Epithelial cell of proximal tubule (primary cell): ENCODE measurements around the gene C6orf47. TPM values are rescaled to one million over a fixed set of nuclear protein-coding genes. Genes with fewer than 3 reads are reported as not detected.
A peak's percentile ranks its signal among the peaks of the same experiment; 100 is the strongest.

ENCODE experiments used
- DNase-seq: peaks from one replicate; pipeline ENCODE4 v3.0.0-alpha.2; 2011; ENCODE audit warnings: low read depth
- H3K4me3 ChIP-seq: 2 replicates; pipeline ENCODE4 v1.5.1; 2011; ENCODE audit warnings: low read depth, mild to moderate bottlenecking, low read length
- total RNA-seq: library from RNA; depleted of rRNA; stranded (reverse); fragments of >200 nt; gene quantifications from 2 replicates; pipeline ENCODE4 v1.2.3, GENCODE V29; 2015
- TF ChIP-seq, protein P1 (sequence below): conservative IDR thresholded peaks from 2 replicates; pipeline ENCODE4 v1.5.1; 2012; ENCODE audit warnings: low read depth, mild to moderate bottlenecking, low read length

The C6orf47 gene
- total RNA-seq, 1 donor from 2014 or later, result 17.2 TPM

DNA sequence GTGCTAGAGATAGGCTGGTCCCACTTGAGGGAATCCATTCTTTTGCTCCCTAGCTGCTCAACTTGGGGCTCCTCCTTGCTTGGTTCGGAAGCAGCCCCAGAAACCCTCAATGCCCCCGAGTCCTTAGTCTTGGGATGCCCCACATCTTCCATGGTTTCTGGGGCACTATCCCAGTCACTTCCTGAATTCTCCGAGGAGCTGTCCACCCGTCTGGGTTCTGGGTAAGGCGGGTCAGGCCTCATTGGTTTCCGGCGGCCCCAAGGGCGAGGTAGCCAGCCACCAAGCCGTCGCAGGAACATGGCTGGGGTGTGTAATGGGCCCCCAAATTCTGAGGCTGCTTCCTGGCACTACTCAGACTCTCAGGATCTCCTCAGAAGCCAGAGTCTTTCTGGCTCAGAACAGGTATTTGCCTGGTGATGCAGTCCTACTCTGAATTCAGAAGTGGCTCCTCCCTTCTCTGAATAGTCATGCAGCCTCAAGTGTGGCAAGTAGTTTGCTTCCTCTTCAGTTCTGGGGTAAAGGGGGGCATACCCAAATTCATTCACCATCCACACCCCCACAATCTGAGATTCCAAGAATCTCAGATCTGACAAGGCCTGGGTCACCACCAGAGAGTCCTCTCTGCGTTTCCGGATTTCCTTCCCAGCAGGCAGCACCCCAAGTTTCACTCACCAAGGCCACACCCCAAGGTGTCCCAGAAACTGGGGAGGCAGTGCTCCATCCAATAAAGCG lies 763 bp downstream of the C6orf47 start:
- no peak for DNase-seq
- H3K4me3 ChIP-seq, result peak overlapping the region; percentile 85
- TF ChIP-seq, protein P1, sequence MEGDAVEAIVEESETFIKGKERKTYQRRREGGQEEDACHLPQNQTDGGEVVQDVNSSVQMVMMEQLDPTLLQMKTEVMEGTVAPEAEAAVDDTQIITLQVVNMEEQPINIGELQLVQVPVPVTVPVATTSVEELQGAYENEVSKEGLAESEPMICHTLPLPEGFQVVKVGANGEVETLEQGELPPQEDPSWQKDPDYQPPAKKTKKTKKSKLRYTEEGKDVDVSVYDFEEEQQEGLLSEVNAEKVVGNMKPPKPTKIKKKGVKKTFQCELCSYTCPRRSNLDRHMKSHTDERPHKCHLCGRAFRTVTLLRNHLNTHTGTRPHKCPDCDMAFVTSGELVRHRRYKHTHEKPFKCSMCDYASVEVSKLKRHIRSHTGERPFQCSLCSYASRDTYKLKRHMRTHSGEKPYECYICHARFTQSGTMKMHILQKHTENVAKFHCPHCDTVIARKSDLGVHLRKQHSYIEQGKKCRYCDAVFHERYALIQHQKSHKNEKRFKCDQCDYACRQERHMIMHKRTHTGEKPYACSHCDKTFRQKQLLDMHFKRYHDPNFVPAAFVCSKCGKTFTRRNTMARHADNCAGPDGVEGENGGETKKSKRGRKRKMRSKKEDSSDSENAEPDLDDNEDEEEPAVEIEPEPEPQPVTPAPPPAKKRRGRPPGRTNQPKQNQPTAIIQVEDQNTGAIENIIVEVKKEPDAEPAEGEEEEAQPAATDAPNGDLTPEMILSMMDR, result no peak

DNA sequence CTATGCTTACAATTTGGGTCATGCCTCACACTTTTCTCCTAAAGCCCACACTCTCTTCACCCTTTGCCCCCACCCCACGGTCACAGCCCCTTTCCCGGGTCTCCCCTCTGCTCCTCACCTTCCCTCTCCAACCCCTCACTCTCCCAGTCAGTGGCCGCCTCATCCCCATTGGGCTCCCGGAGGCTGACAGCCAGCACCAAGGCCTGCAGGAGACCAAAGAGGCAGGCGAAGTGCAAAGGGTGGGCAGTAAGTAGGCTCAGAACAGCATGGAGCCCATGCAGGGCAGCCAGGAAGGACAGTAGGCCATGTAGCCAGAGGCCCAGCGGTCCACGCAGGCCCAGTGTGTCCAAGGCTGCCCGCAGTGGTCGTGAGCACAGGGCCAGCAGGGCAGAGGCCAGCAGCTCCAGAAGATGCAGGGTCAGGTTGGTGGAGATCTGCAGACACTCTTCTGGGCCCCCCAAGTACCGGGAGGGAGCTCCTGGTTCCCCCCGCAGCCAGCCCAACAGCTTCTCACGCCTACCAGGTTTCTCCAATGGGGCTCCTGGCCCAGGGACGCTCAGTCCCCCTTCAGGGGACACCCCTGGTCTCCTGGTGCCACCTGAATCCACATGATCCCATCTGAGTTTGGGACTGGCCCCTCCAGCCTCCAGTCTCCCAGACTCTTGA lies 1.5 kb downstream of the C6orf47 start:
- peak overlapping the region; percentile 85 for H3K4me3 ChIP-seq
- TF ChIP-seq, protein P1, result no peak
- no peak for DNase-seq

DNA sequence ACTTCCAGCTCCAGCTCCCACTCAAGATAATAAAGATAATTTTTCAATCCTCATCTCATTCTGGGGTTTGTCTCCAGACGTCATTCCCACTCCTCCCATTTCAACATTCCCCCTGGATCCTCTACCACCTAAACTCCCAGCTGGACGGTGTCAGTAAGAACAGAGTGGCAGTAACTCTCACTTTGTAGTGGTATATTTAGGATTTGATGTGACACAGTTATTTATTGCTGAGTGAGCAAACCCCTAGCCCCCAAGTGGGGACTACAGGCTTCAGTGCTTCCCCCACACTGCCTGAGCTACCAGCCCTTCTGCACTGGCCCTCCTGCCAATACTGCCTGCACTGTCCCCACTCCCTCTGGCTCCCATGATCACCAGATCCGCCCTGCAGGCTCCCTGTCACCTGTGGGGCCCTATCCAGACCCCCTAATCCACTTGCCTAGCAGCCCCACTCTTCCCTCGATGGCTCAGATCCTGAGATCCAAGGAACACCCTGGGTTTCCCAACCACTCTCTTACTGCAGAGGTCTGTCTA lies 2.4 kb downstream of the C6orf47 start:
- H3K4me3 ChIP-seq, result peak overlapping the region; percentile 5
- no peak for DNase-seq
- TF ChIP-seq, protein P1, result no peak

DNA sequence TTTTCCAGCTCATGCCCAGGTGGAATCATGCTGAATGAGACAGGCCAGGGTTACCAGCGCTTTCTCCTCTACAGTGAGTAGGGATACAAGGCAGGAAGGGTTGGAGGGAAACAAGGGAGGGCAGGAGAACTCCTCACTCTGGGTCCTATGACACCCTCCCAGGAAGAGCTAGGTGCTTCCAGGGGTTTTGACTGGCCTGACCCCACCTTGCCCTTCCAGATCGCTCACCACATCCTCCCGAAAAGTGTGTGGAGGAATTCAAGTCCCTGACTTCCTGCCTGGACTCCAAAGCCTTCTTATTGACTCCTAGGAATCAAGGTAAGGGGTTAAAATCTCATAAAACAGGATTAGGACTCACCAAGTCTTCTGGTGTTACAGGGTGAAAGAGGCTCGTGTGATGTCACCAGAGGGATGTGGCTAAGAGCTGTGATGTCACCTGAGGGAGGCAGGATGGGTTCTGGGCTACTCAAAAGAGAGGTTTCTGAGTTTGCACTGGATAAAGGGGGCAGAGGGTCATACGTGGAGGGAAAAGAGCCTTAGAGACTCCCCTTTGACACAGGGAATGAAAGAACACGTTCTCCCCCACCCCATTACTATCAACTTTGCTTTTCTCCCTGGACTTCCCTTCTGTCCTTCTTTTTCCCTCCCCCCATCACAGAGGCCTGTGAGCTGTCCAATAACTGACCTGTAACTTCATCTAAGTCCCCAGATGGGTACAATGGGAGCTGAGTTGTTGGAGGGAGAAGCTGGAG lies 3.0 kb downstream of the C6orf47 start:
- no peak overlapping the region for H3K4me3 ChIP-seq
- TF ChIP-seq, protein P1, result no peak
- DNase-seq, result no peak

DNA sequence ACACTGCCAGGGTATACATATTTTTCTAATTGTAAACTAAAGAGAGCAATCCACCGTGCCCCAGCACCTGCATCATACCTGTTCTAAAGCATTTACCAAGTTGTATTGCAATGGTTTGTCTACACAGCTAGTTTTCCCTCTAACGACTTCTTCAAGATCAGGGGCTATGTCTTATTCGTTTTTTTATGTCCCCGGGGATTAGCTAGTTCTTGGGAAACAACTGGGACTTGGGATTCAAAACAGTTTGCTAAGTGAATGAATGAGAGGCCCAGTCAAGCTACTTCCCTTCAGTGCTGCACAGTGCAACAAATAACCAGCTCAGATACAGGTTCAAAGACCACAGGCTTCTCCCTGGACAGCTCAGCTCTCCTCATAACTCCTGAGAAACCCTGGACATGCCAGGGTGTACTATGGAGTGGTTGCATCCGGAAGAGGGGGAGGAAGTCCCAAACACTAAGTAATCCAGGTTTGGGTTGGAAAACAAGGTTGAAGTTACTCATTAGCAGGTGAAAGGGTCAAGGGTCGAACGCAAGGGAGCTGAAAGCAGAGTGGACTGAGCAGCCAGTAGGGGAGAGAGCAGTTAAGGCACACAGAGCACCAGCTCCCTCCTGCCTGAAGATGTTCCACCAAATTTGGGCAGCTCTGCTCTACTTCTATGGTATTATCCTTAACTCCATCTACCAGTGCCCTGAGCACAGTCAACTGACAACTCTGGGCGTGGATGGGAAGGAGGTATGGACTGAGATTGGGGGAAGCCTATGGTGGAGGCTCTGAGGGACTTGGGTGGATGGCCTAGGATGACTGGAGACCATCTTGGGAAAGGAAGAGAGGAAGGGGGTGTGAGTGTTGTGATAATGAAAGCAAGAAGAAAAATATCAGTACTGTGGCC lies 5.0 kb downstream of the C6orf47 start, which contains the start of gene APOM:
Gene APOM (plus strand): TSS at position 546 of the 889 bp plus-strand sequence. CDS start 73 bp downstream, at position 619.
- DNase-seq, result peak; percentile 67
- TF ChIP-seq, protein P1, result no peak
- no peak within 1 kb of the TSS for H3K4me3 ChIP-seq
